ENCODE results near the gene ATP2A3. TPM values are rescaled to one million over a fixed set of nuclear protein-coding genes. Genes with fewer than 3 reads are reported as not detected.
"Not testable (repeated sequence)": the region's sequence is repeated elsewhere in the genome, so short reads cannot be mapped to it uniquely, and the experiment has no call there.

The ATP2A3 gene
- polyA plus RNA-seq, 1 donor: 2.9 TPM

- DNase-seq: no peak
Observed at GRCh38 chr17:3992370-3992769, 28.1 kb upstream of the ATP2A3 start.

- DNase-seq: not testable (repeated sequence)
Observed at GRCh38 chr17:3991699-3992098, 27.5 kb upstream of the ATP2A3 start.

- DNase-seq: no peak
Observed at GRCh38 chr17:3990386-3991127, 26.3 kb upstream of the ATP2A3 start.

GRCh38 chr17:3989041-3989886 is 25.0 kb upstream of the ATP2A3 start:
- no peak for DNase-seq

- DNase-seq: no peak
Observed at GRCh38 chr17:3988297-3989040, 24.2 kb upstream of the ATP2A3 start.

- DNase-seq: no peak
Observed at GRCh38 chr17:3986939-3987335, 22.7 kb upstream of the ATP2A3 start.

GRCh38 chr17:3986270-3986938 is 22.2 kb upstream of the ATP2A3 start:
- no peak for DNase-seq

GRCh38 chr17:3985846-3986245 is 21.6 kb upstream of the ATP2A3 start:
- DNase-seq: no peak

DNA sequence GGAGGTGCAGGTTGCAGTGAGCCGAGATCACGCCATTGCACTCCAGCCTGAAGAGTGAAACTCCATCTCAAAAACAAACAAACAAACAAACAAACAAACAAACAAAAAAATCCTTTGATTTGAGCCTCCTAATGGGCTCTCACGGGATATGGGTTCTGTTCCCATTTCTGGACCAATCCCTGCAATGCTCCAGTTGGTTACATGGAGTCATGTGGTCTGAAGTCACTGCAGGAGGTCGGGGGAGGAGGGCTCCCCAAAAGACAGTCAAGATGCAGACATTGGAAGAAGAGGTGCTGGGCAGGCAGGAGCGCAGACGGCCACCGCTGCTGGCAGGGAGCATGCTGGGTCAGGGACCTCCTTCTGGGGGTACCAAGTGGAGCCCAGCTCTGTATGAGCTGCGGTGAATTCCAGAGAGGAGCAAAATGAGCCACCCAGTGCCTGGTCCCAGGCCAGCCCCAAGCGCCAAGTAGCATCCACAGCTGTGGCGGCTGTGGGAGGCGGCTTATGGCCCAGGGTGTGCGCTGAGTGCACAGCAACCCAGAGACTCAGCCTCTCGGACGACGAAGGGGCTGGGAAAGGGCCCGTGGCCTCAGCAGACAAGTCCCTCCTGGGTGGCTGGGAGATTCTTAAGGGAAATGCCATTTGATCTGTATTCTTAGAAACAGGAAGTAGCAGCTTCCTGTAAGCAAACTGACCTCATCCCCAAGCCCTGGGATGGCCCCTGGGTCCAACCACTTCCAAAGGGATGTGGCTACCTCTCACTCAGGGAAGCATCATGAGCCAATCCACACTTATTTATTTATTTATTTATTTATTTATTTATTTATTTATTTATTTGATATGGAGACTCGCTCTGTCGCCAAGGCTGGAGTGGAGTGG is 19.6 kb upstream of the ATP2A3 start:
- no peak for DNase-seq

DNA sequence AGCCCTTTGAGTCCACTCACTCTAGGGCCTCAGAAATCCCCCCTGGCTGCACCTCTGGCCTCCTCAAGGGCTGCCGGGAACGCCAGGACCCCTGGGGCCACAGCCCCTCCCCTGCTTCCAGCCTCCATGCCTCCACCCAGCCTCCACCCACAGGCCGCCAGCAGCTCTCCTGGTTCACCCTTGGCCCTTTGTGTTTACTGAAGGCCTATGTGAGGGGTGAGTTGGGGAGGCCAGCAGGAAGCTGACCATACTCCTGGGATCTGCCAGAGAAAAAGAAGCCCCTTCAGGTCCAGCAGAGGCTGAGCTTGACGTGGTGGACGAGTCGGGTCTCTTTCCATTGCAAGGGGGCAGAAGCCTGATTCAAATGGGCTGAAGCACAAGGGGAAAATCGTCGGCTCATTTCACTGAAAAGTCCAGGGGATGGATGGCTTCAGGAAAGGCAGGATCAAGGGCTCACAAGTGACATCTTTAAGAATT is 18.3 kb upstream of the ATP2A3 start:
- no peak for DNase-seq

DNA sequence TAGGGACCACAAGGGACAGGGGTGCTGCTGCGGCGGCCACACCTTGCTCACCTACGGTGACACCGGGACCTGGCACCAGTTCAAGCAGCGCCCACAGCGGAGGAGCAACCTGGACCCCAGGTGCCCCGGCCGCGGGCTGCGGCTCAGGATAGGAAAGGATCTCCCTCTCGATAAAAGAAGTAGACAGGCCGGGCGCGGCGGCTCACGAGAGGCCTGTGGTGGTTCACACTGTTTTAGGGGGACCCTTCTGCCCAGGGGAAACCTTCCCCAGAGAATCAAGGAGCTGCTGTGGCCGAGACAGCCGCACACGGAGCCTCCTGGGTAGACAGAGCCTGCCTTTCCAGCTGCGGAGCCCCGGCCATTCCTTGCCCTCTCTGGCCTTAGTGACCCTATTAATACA is 17.9 kb upstream of the ATP2A3 start:
- no peak for DNase-seq

- no peak for DNase-seq
Observed at GRCh38 chr17:3981455-3981854, 17.2 kb upstream of the ATP2A3 start.

GRCh38 chr17:3980381-3981014 is 16.3 kb upstream of the ATP2A3 start:
- DNase-seq: no peak

- DNase-seq: no peak
Observed at GRCh38 chr17:3979290-3979611, 15.0 kb upstream of the ATP2A3 start.

DNA sequence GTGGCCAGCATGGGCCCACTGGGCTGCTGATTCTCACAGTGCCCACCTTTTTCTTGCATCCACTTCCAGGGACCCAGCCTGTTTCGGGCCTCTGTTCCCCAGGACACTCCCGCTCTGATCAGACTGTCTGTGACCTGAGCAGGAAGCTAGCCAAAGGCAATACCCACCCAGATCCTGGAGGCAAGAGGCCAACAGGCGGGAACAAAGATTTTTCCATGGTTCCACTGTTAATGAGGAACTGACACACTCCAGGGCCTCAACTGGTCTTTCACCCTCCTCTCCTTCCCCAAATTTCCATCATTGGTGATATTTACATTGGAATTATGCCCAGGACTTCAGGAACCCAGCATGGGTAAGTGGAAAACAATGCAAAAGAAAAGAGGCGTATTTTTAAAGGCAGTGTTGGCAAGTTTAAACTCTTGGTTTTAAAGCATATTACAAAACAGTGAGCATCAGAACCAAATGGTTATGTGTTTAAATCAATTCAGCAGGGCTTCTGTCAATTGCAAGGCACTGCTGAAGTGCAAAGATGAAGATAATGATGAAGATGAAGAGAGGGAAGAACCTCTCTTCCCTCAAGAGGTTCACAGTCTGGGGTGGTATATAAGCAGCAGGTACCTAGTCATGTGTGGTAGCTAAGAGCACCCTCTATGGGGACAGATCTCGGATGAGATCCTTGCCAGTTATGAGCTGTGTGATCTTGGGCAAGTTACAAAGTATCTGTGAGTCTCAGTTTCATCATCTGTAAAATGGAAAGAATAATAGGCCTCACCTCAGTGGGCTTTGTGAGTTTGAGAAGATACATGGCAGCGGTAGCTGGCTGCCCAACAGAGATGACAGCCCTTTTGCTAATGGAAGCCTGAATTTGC is 14.4 kb upstream of the ATP2A3 start:
- DNase-seq: no peak

- DNase-seq: no peak
Observed at GRCh38 chr17:3977387-3977786, 13.2 kb upstream of the ATP2A3 start.

DNA sequence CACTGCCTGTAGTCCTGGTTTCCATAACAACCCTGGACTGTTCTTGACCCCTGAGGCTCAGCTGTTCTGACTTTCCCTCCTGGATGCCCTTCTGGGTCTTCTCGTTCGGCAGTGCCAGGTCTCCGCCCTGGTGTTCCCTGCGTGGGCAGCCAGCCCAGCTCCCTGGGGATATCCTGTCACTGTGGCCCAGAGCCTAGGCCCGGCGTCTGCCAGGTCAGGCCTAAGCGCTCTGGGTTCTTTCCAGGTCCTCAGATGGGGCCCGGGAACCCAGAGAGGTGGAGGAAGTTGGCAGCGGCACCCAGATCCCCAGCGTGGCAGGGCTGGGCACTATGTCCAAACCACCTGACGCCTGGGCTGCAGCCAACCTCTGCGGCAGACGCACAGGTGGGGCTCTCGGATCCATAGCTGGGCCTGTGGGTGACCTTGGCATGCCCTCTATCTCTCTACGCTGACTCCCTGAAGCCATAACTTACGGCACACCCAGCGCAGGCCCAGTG is 12.5 kb upstream of the ATP2A3 start:
- no peak for DNase-seq

DNA sequence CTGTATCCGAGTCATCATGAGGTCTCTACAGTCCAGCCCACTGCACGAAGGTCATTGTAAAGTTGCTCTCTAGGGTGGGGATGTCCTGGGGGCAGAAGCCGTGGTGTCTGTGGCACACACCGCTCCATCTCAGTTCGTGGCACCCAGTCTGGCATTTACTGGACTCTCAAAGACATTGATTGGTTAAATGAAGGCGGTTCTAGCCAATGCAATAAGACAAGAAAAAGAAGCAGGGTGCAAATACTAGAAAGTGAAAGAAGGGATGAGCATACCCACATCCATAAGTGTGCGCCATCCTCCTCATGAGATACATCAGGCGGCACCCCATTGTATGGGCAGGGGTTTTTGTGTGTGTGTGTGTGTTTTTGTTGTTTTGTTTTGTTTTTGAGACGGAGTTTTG is 10.7 kb upstream of the ATP2A3 start:
- no peak for DNase-seq

- DNase-seq: no peak
Observed at GRCh38 chr17:3974138-3974687, 10.0 kb upstream of the ATP2A3 start.
